ENCODE measurements around the gene ARL5A.

GRCh38 chr2:151774506-151774905 lies 53.7 kb downstream of the ARL5A start:
- TF ChIP-seq POLR2A (IDR thresholded peaks at IDR 0.05; ENCODE audit: low read depth, low read length), result no peak
- no peak for TF ChIP-seq POLR2AphosphoS5 (IDR thresholded peaks at IDR 0.05; ENCODE audit: low read depth, low read length)
- TF ChIP-seq TAF1 (IDR thresholded peaks at IDR 0.05; ENCODE audit: low read depth, low read length), result no peak
- no peak for TF ChIP-seq POU2F2 (IDR thresholded peaks at IDR 0.05; ENCODE audit: low read depth, low read length)

Data from GM12891 (cell line).